Activated CD8-positive, alpha-beta memory T cell treated with anti-CD3 and anti-CD28 coated beads, Interleukin-2, amount 50 U/mL, for 1 hour (primary cell): ENCODE measurements around the gene ZC3H10.

Source experiments
- DNase-seq: peaks from one replicate; pipeline ENCODE4 v3.0.0-alpha.2; 2020; ENCODE audit errors: extremely low read depth

Gene ZC3H10

GRCh38 chr12:56127888-56128669, 10.0 kb downstream of the ZC3H10 start, which contains the start of gene ESYT1:
Gene ESYT1 (plus strand): TSS chr12:56128267. CDS start chr12:56128320, 53 bp downstream.
- peak; percentile 98 for DNase-seq

- DNase-seq: no peak
Measured at GRCh38 chr12:56128670-56129205, 10.7 kb downstream of the ZC3H10 start.

DNA sequence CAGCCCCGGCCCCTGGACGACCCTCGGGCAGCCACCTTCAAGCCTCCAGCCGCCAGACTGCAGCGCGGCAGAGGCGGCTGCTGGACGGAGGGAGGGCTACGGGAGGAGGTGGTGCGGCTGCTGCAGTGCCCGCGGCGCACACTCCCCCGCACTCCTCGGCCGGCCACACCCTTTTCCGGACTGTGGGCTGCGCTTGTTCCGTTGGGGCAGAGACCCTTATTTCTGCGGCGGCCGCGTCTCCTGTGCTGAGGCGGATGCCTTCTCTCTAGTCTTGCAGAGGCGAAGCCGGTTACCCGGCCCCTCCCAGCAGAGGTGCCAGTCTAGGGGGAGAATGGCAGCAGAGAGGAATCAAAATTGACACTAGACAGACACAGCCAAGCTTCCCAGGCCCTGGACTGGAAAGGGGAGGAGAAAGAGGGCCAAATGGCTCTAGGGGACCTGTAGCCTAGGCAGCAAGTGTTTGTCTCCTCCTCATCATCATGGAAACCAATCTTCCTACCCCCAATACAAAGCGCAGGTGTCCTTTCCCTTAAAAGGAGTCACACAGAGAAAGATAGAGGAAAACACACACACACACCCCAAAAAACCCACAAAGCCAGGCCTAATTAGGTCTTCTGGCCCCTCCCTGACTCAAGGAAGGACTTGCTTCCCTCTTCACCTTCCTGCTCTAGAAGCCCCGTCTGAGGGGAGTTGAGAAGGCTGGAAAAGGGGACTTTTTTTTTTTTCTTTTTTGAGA, 11.3 kb downstream of the ZC3H10 start:
- peak; percentile 42 for DNase-seq

- no peak for DNase-seq
Measured at GRCh38 chr12:56129942-56130495, 12.0 kb downstream of the ZC3H10 start.

DNA sequence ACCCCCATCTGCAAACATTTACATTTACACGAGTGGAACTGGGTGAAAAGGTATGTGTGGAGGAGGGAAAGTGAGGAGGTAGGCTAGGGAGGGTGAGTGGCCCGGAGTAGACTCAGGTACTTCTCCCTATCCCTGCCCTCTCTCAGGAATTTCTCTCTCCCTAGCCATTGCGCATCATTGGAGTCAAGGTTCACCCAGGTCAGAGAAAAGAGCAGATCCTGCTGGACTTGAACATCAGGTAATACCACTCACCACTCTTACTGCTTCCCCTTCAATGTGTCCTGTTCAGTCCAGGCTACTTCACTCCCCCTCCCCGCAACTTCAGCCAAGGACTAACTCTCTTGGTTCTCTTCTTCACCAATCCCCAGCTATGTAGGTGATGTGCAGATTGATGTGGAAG, 12.8 kb downstream of the ZC3H10 start:
- DNase-seq: no peak

GRCh38 chr12:56134897-56135296, 16.8 kb downstream of the ZC3H10 start:
- DNase-seq: no peak

DNA sequence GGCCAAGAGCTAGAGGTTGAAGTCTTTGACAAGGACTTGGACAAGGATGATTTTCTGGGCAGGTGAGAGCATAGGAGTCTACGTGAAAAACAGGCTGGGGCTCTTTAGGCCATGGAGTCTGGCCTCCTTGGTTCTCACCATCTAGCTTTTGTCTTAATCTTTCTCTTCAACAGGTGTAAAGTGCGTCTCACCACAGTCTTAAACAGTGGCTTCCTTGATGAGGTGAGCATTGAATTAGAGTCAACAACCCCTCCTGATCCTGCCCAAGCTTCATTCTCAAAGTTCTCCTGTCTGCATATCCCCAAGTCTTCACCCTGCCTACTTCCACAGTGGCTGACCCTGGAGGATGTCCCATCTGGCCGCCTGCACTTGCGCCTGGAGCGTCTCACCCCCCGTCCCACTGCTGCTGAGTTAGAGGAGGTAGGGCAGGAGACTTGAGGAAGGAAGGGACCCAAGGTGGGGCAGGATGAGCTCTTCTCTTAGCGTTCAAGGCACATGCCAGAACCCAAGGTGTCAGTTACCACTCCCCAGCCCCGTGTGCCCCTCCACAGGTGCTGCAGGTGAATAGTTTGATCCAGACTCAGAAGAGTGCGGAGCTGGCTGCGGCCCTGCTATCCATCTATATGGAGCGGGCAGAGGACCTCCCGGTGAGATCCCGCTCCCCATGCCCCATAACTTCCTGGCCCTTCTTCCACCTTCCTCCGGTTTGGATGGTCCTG, 19.9 kb downstream of the ZC3H10 start:
- DNase-seq: no peak

DNA sequence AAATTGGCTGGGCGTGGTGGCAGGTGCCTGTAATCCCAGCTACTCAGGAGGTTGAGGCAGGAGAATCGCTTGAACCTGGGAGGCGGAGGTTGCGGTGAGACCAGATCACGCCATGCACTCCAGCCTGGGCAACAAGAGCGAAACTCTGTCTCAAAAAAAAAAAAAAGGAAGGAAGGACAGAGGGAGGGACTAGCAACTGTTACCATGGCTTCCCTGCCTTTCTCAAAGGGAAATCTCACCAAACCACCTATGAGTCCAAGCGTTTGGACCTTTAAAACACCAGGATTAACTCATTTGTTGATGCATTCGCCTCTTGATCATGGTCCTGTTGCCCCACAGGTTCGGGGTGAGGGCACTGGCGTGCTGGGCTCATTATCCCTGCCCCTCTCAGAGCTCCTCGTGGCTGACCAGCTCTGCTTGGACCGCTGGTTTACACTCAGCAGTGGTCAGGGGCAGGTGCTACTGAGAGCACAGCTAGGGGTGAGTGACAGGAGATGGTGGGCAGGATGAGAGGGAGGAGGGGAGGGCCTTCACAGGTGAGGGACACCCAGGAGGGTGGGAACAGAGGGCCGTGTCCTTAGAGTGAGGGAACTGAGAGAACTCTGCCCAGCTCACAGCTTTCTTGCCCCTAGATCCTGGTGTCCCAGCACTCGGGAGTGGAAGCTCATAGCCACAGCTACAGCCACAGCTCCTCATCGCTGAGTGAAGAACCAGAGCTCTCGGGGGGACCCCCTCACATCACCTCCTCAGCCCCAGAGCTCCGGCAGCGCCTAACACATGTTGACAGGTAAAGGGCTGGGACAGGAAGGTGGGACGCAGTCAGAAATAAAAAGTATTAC, 24.1 kb downstream of the ZC3H10 start:
- no peak for DNase-seq

GRCh38 chr12:56143217-56143616, 25.2 kb downstream of the ZC3H10 start:
- DNase-seq: no peak

DNA sequence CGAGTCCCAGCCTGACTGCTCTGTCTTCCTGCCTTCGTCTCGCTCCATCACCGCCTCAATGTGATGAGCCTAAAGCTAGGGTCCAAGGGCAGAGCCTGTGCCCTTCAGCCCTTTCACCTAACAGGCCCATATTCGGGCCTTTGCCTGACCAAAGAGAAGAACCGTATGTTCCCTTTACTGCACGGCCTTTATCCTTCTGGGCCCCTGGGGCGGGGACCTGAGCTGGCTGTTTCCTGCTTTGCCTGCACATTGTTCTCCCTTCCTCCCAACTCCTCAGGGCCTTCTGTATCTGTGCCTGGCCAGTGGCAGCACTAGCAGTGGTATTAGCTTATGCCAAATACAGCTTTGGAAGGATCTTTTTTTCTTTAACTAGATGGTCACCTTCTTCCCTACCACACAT, 25.8 kb downstream of the ZC3H10 start:
- DNase-seq: no peak

GRCh38 chr12:56145217-56145616, 27.2 kb downstream of the ZC3H10 start:
- DNase-seq: no peak

GRCh38 chr12:56146492-56147460, 28.7 kb downstream of the ZC3H10 start:
- DNase-seq: no peak

DNA sequence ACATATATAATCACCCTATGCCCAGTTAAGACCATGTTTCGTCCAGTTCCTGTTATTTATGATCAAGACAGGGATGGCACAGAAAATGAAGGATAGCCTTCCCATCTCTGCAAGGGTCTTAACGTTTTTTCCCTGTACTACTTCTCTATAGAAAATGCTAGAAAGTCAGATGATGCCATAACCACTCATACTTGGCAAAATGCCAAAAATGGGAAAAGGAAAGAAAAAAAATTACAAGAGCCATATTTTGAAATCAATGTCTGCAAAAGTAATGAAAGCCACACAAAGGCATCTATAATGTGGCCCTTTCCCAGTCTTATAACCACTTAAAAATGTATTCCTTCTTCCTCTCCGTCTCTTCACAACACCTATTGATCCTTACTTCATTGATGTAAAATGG, 32.5 kb downstream of the ZC3H10 start:
- DNase-seq: no peak

GRCh38 chr12:56151672-56152131, 33.6 kb downstream of the ZC3H10 start:
- DNase-seq: no peak

- DNase-seq: peak; percentile 74
Measured at GRCh38 chr12:56152132-56152755, 34.2 kb downstream of the ZC3H10 start, which contains the start of gene MYL6B. Gene MYL6B (plus strand): TSS chr12:56152587. CDS start chr12:56153919, 1,332 bp downstream.

DNA sequence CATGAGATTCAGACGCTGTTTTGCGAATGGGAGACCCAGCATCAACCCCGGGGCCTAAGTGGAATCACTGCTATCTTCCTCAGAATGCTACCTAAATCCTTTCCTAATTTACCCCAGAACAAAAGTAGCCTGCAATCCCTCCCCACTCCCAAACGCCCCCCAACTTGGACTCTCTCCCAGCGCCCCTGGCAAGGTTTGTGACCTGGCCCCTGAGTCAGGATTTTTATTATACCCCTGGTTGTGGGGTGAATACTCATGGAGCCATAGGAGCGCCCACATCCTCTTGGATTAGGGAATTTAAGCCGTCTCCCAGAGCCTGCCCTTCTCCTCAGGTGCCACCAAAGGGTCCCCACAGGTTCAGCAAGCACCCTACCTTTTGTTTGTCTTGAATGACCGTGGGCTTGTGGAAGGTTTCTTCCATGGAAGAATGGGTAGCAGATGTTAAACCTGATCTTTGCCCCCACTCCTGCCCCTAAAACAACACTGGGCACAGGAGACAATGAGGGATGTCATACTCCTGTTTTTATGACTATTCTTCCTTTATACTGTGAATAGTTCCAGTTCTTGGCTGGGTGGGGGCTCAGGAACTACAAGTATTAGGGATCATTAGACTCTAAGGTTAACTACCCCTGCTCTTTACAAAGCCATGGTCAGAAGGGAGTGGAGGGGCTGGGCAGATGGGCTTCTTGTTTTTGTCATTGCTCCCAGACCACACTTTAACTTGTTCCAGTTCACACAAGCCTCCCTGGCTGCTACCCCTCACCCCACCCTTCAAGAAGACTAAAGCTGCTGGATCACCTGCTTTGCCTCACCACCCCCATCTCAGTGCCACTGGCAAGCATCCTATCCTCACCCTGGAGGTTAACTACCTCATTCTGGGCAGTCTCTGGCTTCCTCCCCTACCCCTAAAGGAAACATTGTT, 35.0 kb downstream of the ZC3H10 start:
- DNase-seq: no peak

- DNase-seq: no peak
Measured at GRCh38 chr12:56153678-56154065, 35.6 kb downstream of the ZC3H10 start.

DNA sequence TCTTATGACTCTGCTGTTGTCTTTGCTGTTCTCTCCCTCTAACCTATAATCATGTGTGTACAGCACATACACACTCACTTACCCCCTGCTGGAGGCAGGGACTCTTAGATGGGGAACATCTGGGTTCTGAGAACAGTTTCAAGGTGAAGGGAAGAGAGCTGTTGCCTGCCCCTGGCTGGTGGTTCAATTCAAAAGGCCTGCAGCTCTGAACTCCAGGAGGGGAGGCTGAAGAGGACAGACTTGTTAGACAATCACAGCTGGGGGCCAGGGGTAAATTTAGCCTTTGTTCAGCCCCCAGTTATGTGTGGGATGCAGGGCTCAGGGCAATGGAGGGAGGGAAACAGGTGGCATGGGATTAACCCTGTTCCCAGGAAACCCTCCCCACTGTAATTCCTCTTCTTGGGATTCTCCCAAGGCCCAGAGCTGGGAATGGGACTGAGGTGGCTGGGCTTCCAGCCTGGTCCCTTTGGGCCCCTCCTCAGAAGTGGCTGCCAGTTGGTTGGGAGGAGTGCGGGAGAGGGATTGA, 36.2 kb downstream of the ZC3H10 start:
- DNase-seq: no peak
